GM21786 (cell line): Measurements from ENCODE around the gene HSDL1.

Experiments used
- ATAC-seq: cut with Tn5 transposase; IDR thresholded peaks from one replicate; pipeline ENCODE4 v1.9.1; 2021; ENCODE audit not compliant: unreplicated experiment

HSDL1 gene

DNA sequence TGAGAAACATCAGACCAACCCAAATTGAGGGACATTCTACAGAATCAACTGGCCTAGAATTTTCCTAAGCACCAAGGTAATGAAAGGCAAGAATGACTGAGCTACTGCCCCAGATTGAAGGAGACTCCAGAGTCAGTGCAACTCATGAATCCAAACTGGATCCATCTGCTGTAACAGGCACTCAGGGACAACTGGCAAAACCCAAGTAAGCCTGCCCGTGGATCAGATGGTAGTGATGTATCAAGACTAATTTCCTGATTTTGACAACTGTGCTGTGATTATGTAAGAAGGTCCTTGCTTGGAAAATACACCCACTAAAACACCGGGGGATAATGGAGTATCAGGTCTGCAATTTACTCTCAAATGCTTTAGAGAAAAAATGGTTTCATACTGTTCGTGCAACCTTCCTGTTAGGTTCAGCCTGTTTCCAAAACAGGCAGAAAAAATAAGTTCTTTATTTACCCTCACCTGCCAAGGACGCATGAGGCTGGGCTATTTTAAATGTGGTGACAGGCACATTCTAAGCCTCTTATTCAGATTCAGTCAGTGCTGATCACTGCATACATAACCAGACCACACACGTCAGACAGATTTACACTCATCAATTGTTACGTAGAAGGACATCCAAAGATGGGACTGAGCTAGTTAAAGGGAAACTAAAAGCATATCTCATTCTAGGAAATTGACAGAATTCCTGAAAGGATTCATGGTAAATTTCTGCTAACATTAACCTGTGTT lies 35.2 kb downstream of the HSDL1 start:
- ATAC-seq, result no peak

DNA sequence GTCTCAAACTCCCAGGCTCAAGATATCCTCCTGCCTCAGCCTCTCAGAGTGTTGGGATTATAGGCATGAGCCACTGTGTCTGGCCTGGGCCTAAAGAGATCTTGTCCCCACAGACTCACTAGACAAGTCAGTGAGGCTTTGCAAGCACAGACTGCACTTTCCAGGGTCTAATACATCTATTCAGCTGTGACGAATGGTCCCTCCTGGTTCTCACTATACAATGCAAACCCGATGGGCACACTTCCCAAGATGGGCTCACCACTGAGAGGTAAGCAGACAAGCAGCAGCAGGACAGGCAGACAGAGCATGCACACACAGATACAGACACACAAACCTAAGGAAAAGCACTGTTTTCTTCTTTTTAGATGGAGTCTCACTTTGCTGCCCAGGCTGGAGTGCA lies 37.1 kb downstream of the HSDL1 start:
- ATAC-seq, result no peak

- ATAC-seq, result no peak
These were observed 38.8 kb downstream of the HSDL1 start for GRCh38 chr16:84105948-84106740.

- ATAC-seq, result no peak
These were observed 39.6 kb downstream of the HSDL1 start for GRCh38 chr16:84105301-84105815.

DNA sequence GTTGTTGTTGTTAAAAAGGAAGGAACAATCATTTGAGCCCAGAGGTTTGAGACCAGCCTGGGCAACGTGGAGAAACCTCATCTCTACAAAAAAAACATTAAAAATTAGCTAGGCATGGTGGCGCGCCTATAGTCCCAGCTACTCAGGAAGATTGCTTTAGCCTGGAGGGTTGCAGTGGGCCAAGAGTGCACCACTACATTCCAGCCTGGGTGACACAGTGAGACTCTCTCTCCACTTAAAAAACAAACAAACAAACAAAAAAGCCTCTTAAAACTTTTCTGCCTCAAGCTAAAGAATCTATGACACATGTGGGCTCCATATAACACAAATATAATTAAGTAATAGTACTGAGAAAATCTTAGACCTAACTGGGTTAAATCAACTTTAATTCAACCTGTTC lies 40.7 kb downstream of the HSDL1 start:
- no peak for ATAC-seq

DNA sequence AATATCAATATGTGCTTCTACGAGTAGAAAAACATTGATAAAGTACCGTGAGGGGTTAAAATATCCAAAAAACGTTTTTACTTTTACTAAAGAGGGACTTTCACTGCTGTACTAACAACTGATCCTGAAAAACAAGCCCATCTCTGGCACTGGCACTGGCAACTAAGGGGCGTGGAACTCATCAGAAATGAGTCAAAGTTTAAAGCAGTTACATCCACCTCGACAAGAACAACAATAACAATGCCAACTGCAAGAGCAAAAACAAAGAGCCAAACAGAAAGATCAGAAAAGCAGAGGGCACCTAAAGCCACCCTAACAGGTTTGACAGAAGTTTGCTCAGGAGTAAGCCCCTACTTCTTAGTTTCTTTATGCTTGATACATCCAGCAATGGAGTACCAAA lies 41.3 kb downstream of the HSDL1 start:
- no peak for ATAC-seq

DNA sequence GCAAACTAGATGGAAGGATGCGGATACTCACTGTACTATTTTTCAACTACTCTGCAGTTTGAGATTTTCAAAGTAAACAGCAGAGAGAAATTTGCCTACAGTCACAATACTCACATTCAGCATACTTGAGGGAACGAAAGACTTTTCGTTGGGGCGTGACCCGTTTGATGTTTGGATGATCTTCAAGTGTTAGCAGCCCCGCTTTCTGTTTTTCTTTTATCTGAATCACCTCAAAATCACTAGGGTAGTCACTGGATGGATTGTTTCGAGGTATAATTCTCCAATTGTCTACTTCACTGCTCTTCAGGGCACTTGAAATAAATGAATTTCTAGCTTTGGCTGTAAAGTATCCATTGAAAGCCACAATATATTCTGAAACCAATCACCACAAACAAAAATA lies 46.0 kb downstream of the HSDL1 start:
- ATAC-seq, result no peak

DNA sequence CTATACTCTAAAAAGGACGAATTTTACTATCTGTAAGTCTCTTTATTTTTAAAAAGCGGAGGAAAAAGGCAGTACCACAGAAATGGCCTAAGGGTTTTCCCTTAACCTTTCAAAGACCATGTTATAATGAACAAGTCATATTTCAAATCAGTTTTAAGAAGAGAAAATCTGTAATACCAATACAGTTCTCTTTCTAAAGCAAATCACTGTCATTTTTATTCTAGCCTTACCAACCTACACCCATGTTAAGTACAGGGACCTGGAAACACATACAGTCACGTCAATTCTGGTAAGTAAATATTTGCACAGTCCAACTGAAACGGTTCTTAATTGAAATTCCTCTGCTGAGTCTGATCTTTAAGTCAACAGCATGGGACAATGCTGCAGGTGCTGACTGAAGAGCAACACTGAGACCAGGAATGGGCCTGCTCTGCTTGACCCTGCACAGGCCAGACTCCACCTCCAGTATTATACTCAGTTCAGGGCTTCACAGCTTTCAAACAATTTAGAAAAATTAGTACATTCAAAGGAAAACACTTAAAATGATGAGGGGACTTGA lies 48.5 kb downstream of the HSDL1 start:
- ATAC-seq, result no peak

- no peak for ATAC-seq
These were observed 49.5 kb downstream of the HSDL1 start for GRCh38 chr16:84095466-84095865.

GRCh38 chr16:84093879-84094270 lies 51.1 kb downstream of the HSDL1 start:
- ATAC-seq, result no peak

DNA sequence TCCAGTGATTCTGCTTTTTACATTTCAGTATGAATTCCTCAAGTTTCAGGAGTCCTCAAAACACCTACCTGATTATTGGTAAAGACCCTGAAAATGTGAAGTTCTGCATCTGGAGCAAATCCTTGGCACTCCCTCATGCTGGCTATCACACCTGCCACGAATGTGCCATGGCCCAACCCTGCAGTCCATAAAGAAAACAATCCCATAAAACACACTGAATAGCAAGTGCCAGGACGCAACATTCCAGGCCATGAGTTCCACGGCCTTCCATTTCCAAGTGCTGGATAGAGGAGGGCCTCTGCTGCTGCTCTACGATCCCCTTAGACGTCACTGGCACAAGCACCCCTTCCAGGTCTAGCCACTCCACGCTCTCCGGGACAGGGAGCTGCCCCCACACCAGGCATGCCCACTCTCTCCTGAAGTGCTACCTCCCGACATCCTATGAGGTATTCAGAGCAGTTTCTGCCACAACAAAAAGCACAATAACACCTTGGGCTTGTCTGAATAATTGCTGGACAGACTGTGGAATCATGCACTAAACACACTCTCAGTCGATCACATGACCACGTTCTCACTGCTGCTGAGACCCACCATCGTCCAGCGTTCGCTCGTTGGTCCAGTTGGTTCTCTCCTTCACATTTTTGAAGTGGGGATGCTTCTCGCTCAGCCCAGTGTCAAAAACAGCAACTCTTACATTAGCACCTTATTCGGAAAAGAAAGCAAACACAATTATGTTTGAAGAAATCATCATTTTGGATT lies 51.7 kb downstream of the HSDL1 start:
- ATAC-seq, result no peak

DNA sequence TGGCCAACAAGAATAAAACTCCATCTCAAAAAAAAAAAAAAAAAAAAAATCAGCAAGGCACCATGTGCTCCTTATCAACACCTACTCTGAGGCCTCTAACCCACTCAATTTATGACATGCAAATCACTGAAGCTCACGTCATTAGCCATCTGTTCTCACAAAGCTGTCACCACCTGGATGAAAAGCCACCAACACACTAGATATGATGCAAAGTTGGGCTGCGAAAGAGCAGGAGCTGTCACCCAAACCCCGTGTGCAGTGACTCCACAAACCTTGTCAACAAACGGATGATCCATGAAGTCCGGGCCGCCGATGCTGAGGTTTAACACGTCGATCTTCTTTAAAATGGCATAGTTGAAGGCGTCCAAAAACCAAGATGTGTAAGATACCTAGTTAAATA lies 53.5 kb downstream of the HSDL1 start:
- no peak for ATAC-seq

DNA sequence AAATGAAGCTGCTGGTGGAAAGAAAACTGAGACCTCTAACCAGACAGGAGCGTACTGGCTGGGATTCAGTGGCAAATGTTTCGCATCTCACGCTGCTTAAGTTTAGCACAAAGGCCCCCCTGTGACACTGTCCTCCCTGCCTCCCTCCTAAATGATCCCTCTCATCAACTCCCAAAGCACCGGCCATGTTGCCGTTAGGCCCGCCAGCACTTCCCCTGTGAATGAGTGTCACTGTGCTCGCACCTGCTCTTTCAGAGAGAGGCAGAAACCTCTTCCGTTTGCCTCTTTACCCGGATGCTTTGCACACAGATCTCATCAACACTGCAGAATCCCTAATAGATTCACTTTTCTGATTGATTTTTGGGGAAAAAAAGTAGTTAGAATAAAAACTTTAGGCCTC lies 54.8 kb downstream of the HSDL1 start:
- ATAC-seq, result no peak

- ATAC-seq, result peak; percentile 80
These were observed 56.1 kb downstream of the HSDL1 start for GRCh38 chr16:84088695-84089395.

- ATAC-seq, result no peak
These were observed 57.4 kb downstream of the HSDL1 start for GRCh38 chr16:84087466-84088151.

DNA sequence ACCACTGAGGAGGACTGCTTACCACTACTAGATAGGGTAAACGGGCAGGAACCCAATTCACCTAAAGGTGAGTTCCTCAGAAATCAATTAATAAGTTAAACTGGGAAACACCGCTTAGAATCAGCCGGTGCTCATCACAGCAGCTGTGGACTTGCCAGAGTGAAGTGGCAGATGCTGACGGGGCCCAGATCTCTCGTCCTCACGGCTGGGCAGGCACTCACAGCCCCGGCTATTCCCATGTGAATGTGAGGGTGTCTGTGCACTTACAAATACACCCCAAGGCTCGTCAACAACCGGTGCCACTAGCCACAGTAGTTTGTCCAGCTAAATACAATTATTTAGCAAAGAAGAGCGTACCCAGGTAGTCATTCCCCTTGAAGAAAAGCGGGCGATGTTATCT lies 58.0 kb downstream of the HSDL1 start:
- ATAC-seq, result no peak

- ATAC-seq, result no peak
These were observed 58.6 kb downstream of the HSDL1 start for GRCh38 chr16:84086341-84086740.

DNA sequence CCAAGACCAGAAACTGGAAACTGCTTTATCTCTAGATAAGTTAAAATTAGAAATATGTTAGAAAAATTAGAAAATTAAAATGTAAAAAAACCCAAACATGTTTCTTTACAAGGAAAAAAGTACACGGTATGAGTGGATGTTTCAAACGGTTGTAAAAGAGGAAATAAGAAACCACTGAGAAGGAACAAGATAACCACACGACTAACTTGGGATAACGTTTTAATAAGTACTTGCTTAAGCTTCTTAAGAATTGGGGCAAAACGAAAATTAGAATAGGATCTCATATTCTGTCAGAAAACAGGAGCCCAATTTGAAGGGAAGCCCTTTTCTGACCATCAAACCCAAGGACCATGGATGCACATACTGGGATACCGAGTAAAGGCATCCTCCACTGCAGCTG lies 59.2 kb downstream of the HSDL1 start:
- ATAC-seq, result no peak

GRCh38 chr16:84085271-84085667 lies 59.7 kb downstream of the HSDL1 start:
- ATAC-seq, result no peak
